Measurements from ENCODE around the gene TAF3. TPM values are rescaled to one million over a fixed set of nuclear protein-coding genes. Genes with fewer than 3 reads are reported as not detected.

The TAF3 gene
- total RNA-seq, 4 donors from 2014 or later = 2.9 to 17.5 (median 5.1) TPM

Other genes with a start within 250 kb of the TAF3 start
- gene ITIH5, start 151.5 kb upstream of the TAF3 start, total RNA-seq = 10 to 100 TPM in 2 of 4 donors, 1 to 10 TPM in 2; 8.4 to 32.9 (median 16.9) TPM
- gene ITIH2, start 115.2 kb upstream of the TAF3 start, total RNA-seq = under 1 TPM in 1 of 4 donors, not detected in 3; 0.21 TPM
- 10 to 100 TPM in 3 of 4 donors, 1 to 10 TPM in 1; 7.4 to 72.0 (median 14.5) TPM for gene KIN, start 30.5 kb upstream of the TAF3 start, total RNA-seq
- gene ATP5F1C, start 30.3 kb upstream of the TAF3 start, total RNA-seq = 100 to 1,000 TPM; 126 to 327 (median 230) TPM
- 1 to 10 TPM in 1 of 4 donors, under 1 TPM in 1, not detected in 2; 0.28 to 2.1 TPM for gene GATA3, start 236.2 kb downstream of the TAF3 start, total RNA-seq

Measured in uterus (tissue), 4 donors.